HEK293T (cell line): ENCODE data around the gene TTC22.
A peak's percentile ranks its signal among the peaks of the same experiment; 100 is the strongest.

Source experiments
- CTCF ChIA-PET: fragments of 350-600 bp; formaldehyde crosslinking; extraction: SDS; loops from one replicate; lab custom pipeline; 2021; ENCODE audit warnings: antibody characterized with exemption, inconsistent platforms; lab: Yijun Ruan, JAX
- POLR2A ChIA-PET: fragments of 350-600 bp; formaldehyde crosslinking; extraction: SDS; loops from one replicate; lab custom pipeline; 2020; ENCODE audit warnings: antibody characterized with exemption, inconsistent platforms; lab: Yijun Ruan, JAX
- DNase-seq: peaks from one replicate; pipeline ENCODE4 v3.0.0; 2012; ENCODE audit warnings: mixed read lengths; ENCODE audit errors: extremely low spot score
- ARNT ChIP-seq: fragments of 450-650 bp; IDR thresholded peaks from 2 replicates; pipeline ENCODE4 v1.6.1; 2017; ENCODE audit warnings: mild to moderate bottlenecking
- BHLHE40 ChIP-seq: fragments of 450-650 bp; IDR thresholded peaks from 2 replicates; pipeline ENCODE4 v1.6.1; 2016; ENCODE audit warnings: mild to moderate bottlenecking, moderate library complexity, borderline replicate concordance
- CTBP1 ChIP-seq: fragments of 450-650 bp; IDR thresholded peaks from 2 replicates; pipeline ENCODE4 v1.6.1; 2016; ENCODE audit warnings: borderline replicate concordance
- ELF4 ChIP-seq: fragments of 450-650 bp; IDR thresholded peaks from 2 replicates; pipeline ENCODE4 v1.6.1; 2017; ENCODE audit warnings: antibody characterized with exemption
- FOXA1 ChIP-seq: fragments of 450-650 bp; IDR thresholded peaks from 2 replicates; pipeline ENCODE4 v1.6.1; 2016; ENCODE audit warnings: mild to moderate bottlenecking
- FOXK2 ChIP-seq: fragments of 450-650 bp; IDR thresholded peaks from 2 replicates; pipeline ENCODE4 v1.6.1; 2016; ENCODE audit warnings: mild to moderate bottlenecking
- FOXM1 ChIP-seq: fragments of 450-650 bp; IDR thresholded peaks from 2 replicates; pipeline ENCODE4 v1.6.1; 2017; ENCODE audit warnings: mild to moderate bottlenecking, borderline replicate concordance
- HDGF ChIP-seq: fragments of 450-650 bp; IDR thresholded peaks from 2 replicates; pipeline ENCODE4 v1.6.1; 2017; ENCODE audit warnings: antibody characterized with exemption, borderline replicate concordance
- L3MBTL2 ChIP-seq: fragments of 450-650 bp; conservative IDR thresholded peaks from 2 replicates; pipeline ENCODE4 v1.6.1; 2016; ENCODE audit warnings: mild to moderate bottlenecking
- LEF1 ChIP-seq: fragments of 450-650 bp; IDR thresholded peaks from 2 replicates; pipeline ENCODE4 v1.6.1; 2017; ENCODE audit warnings: mild to moderate bottlenecking, borderline replicate concordance
- NFRKB ChIP-seq: fragments of 450-650 bp; IDR thresholded peaks from 2 replicates; pipeline ENCODE4 v1.6.1; 2016; ENCODE audit warnings: mild to moderate bottlenecking, moderate library complexity
- SP1 ChIP-seq: fragments of 450-650 bp; IDR thresholded peaks from 2 replicates; pipeline ENCODE4 v1.6.1; 2017
- SUZ12 ChIP-seq: fragments of 450-650 bp; IDR thresholded peaks from 2 replicates; pipeline ENCODE4 v1.6.1; 2016; ENCODE audit warnings: mild to moderate bottlenecking
- TARDBP ChIP-seq: fragments of 450-650 bp; IDR thresholded peaks from 2 replicates; pipeline ENCODE4 v1.6.1; 2016
- ZNF384 ChIP-seq: fragments of 450-650 bp; IDR thresholded peaks from 2 replicates; pipeline ENCODE4 v1.6.1; 2016
- TF ChIP-seq, protein P1 (sequence below): fragments of 450-650 bp; IDR thresholded peaks from 2 replicates; pipeline ENCODE4 v1.6.1; 2016

TTC22 gene

DNA sequence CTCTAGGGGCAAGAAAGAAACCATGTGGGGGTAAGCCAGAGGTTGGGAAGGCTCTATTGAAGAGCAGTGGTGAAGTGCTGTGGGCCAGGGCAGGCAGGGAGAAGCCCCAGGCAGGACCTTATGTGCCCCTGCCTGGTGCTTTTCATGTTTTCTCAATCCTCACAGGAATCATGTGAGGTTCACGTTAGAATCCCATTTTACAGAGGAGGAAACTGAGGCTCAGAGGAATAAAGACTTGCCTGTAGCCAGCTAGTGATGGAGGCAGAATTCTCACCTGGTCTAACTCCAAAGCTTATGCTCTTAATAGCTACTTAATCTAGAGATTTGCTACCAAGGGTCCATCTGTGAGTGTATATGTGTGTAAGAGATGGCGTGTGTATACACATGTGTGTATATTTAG lies 4.2 kb downstream of the TTC22 start:
- CTCF ChIA-PET, result no interaction called here
- POLR2A ChIA-PET, result no interaction called here

GRCh38 chr1:54795841-54796468 lies 5.2 kb downstream of the TTC22 start:
- ChIA-PET CTCF (no interaction called here), POLR2A (interaction anchor here (1.4 kb wide), 1 partner anchor 32 kb away, joined by 3 read pairs; the partner anchor contains the start of gene PARS2)
- no peak for DNase-seq
- TF ChIP-seq FOXM1 (no peak), FOXK2 (no peak), HDGF (no peak), TARDBP (no peak), L3MBTL2 (no peak), NFRKB (no peak), FOXA1 (no peak), SP1 (no peak), ZNF384 (no peak), CTBP1 (no peak), ARNT (no peak)

More for the DNA sequence above, 4.2 kb downstream of the TTC22 start:
- TF ChIP-seq NFRKB (no peak), LEF1 (no peak), SP1 (no peak), FOXK2 (no peak)
- DNase-seq, result no peak

GRCh38 chr1:54795356-54795665 lies 5.8 kb downstream of the TTC22 start:
- no peak for DNase-seq
- POLR2A ChIA-PET, result interaction anchor here (1.4 kb wide), 1 partner anchor 31 kb away, joined by 3 read pairs; the partner anchor contains the start of gene PARS2
- CTCF ChIA-PET, result no interaction called here
- TF ChIP-seq CTBP1 (no peak), SUZ12 (no peak), FOXA1 (no peak), SP1 (no peak), FOXK2 (no peak), FOXM1 (no peak), NFRKB (no peak), L3MBTL2 (no peak), HDGF (no peak), ARNT (no peak), LEF1 (no peak), ELF4 (no peak), TARDBP (no peak), BHLHE40 (no peak), ZNF384 (no peak)
- TF ChIP-seq, protein P1, sequence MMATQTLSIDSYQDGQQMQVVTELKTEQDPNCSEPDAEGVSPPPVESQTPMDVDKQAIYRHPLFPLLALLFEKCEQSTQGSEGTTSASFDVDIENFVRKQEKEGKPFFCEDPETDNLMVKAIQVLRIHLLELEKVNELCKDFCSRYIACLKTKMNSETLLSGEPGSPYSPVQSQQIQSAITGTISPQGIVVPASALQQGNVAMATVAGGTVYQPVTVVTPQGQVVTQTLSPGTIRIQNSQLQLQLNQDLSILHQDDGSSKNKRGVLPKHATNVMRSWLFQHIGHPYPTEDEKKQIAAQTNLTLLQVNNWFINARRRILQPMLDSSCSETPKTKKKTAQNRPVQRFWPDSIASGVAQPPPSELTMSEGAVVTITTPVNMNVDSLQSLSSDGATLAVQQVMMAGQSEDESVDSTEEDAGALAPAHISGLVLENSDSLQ, result no peak

- no peak for DNase-seq
- no peak for TF ChIP-seq LEF1
- TF ChIP-seq HDGF, result no peak
- no peak for TF ChIP-seq CTBP1
- TF ChIP-seq SUZ12, result no peak
- no peak for TF ChIP-seq L3MBTL2
- CTCF ChIA-PET, result no interaction called here
- POLR2A ChIA-PET, result interaction anchor here (1.4 kb wide), 1 partner anchor 30 kb away, joined by 3 read pairs; the partner anchor contains the start of gene PARS2
Observed at GRCh38 chr1:54794451-54795355, 6.4 kb downstream of the TTC22 start.

- no peak for DNase-seq
- TF ChIP-seq SUZ12 (no peak), LEF1 (no peak), HDGF (no peak), CTBP1 (no peak)
- ChIA-PET CTCF (interaction anchor here (1.1 to 1.5 kb wide), 2 partner anchors 12 to 15 kb away, joined by 3 read pairs; no protein-coding TSS in a partner anchor), POLR2A (no interaction called here)
Observed at GRCh38 chr1:54792686-54793282, 8.3 kb downstream of the TTC22 start.

- POLR2A ChIA-PET, result no interaction called here
- CTCF ChIA-PET, result interaction anchor here (1.1 to 1.5 kb wide), 2 partner anchors 11 to 15 kb away, joined by 3 read pairs; no protein-coding TSS in a partner anchor
- TF ChIP-seq ELF4 (no peak), ZNF384 (no peak), ARNT (no peak), L3MBTL2 (no peak), CTBP1 (no peak), FOXM1 (no peak), SP1 (no peak), LEF1 (no peak), BHLHE40 (no peak), NFRKB (no peak), HDGF (no peak), SUZ12 (no peak), FOXK2 (no peak), FOXA1 (no peak), TARDBP (no peak)
- TF ChIP-seq, protein P1, result no peak
- DNase-seq, result peak; percentile 60
Observed at GRCh38 chr1:54791880-54792522, 9.1 kb downstream of the TTC22 start.
